ENCODE results near the gene TPO. TPM values are rescaled to one million over a fixed set of nuclear protein-coding genes. Genes with fewer than 3 reads are reported as not detected.

The TPO gene
- total RNA-seq, 2 experiments from 2014 or later, result not detected

- no peaks in the 10 kb centered on the region for H3K27me3 Mint-ChIP-seq
- CTCF ChIA-PET, result interaction anchor here (1.3 kb wide), 1 partner anchor 9 kb away, joined by 7 read pairs; no protein-coding TSS in a partner anchor
- peaks cover 6% of the 10 kb centered on the region for H3K4me1 Mint-ChIP-seq (ENCODE audit: low read depth)
- H3K9me3 Mint-ChIP-seq, result no peaks in the 10 kb centered on the region
- no peaks in the 10 kb centered on the region for H3K36me3 Mint-ChIP-seq
- H3K27ac Mint-ChIP-seq, result no peak overlapping the region
- DNase-seq, result no peak
- H3K4me3 Mint-ChIP-seq, result no peak overlapping the region
- POLR2A ChIA-PET, result no interaction called here
- intact Hi-C loops (cut with micrococcal nuclease), result loop anchor here (5.0 kb wide), 1 partner anchor 495 kb away; no protein-coding TSS in a partner anchor
Measured at GRCh38 chr2:1541819-1542475, 128.7 kb downstream of the TPO start.

DNA sequence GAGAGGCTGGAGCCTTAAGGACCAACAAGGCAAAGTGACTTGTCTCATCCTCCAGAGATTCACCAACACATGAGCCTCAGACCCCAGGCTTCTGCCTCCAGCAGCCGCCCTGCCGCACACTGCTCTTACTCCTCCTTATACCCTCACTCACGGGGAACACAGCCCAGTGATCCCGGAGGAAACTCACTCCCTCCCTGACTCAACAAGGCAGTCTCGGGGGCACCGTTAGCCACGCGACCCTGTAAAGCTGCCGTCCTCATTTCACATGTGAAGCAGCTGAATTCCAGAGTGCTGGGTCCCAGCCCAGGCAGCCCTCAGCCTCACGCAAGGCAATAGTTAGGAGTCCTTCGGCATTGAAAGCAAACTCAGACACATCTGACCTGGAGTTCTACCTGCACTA, 129.7 kb downstream of the TPO start:
- Mint-ChIP-seq H3K27me3 (no peaks in the 10 kb centered on the region), H3K4me1 (ENCODE audit: low read depth) (peaks cover 6% of the 10 kb centered on the region), H3K27ac (no peak overlapping the region), H3K36me3 (no peaks in the 10 kb centered on the region), H3K4me3 (no peak overlapping the region), H3K9me3 (no peaks in the 10 kb centered on the region)
- POLR2A ChIA-PET, result no interaction called here
- no peak for DNase-seq
- intact Hi-C loops (cut with micrococcal nuclease), result loop anchor here (5.0 kb wide), 1 partner anchor 496 kb away; no protein-coding TSS in a partner anchor
- CTCF ChIA-PET, result no interaction called here

DNA sequence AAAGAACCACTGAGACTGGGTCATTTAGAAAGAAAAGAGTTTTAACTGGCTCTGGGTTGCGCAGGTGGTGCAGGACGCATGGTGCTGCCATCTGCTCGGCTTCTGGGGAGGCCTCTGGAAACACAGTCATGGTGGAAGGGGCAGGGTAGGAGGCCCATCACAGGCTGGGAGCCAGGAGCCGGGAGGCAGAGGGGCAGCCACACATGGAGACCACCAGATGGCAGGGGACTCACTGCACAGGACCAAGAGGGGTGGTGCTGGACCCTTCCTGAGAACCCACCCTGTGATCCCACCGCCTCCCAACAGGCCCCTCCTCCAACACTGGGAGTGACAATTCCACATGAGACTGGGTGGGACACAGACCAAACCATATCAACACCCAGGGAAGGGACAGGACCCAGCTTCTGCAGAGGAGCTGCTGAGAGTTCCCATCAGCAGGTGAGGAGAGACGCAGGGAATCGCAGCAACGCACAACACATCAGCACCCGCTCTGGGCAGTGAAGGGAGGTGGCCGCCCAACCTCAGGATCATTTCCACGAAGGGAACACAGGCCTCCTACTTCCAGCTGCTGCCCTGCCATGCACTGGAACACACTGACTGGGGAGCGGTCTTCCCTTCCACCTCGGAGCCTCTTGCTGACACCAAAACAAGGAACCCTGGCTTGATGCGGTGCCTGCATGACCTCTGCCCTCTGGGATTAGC, 130.7 kb downstream of the TPO start:
- intact Hi-C loops (cut with micrococcal nuclease), result loop anchor here (5.0 kb wide), 1 partner anchor 497 kb away; no protein-coding TSS in a partner anchor
- Mint-ChIP-seq H3K9me3 (no peaks in the 10 kb centered on the region), H3K36me3 (no peaks in the 10 kb centered on the region), H3K27ac (no peak overlapping the region), H3K27me3 (no peaks in the 10 kb centered on the region), H3K4me1 (ENCODE audit: low read depth) (peaks cover 6% of the 10 kb centered on the region), H3K4me3 (no peak overlapping the region)
- no peak for DNase-seq
- POLR2A ChIA-PET, result no interaction called here
- CTCF ChIA-PET, result interaction anchor here (2.9 kb wide), 1 partner anchor 829 kb away, joined by 9 read pairs; no protein-coding TSS in a partner anchor

- intact Hi-C loops (cut with micrococcal nuclease), result loop anchor here (5.0 kb wide), 2 partner anchors 497 to 592 kb away; partner anchors contain the start of gene SNTG2
- no peak for DNase-seq
- Mint-ChIP-seq H3K4me1 (ENCODE audit: low read depth) (peaks cover 6% of the 10 kb centered on the region), H3K9me3 (no peaks in the 10 kb centered on the region), H3K4me3 (no peak overlapping the region), H3K36me3 (no peaks in the 10 kb centered on the region), H3K27ac (no peak overlapping the region), H3K27me3 (no peaks in the 10 kb centered on the region)
- POLR2A ChIA-PET, result no interaction called here
- CTCF ChIA-PET, result interaction anchor here (1.0 to 2.9 kb wide), 4 partner anchors 689 to 830 kb away, joined by 3 to 12 read pairs (median 6); no protein-coding TSS in a partner anchor
Measured at GRCh38 chr2:1544478-1545069, 131.3 kb downstream of the TPO start.

DNA sequence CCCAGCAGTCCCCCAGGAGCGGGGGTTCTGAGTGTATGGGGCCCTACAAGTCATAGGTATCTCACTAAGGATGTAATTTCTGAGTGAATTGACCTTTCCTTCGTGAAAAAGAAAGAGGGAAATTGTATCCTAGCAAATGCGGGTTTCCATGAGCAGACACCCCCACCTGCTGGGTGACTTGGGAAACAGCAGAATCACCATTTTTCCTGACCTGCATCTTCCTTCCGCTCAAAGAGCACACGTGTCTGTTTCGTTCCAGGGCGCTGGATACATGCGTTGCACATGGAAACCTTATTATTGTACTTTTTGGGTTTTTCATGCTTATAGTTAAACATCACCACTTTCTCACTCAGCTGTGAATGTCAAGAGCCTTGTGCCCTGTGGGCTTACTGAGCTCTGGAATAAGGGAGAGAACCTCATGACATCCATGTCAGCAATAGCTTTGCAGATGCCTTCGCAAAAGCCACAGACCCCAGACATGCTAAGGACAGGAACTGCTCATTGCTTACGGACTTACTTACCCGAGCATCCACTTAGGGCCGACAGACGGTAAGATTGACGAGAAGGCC, 132.8 kb downstream of the TPO start:
- Mint-ChIP-seq H3K36me3 (no peaks in the 10 kb centered on the region), H3K4me3 (no peak overlapping the region), H3K4me1 (ENCODE audit: low read depth) (peaks cover 6% of the 10 kb centered on the region), H3K27ac (no peak overlapping the region), H3K9me3 (no peaks in the 10 kb centered on the region), H3K27me3 (no peaks in the 10 kb centered on the region)
- intact Hi-C loops (cut with micrococcal nuclease), result loop anchor here (1.0 to 5.0 kb wide), 2 partner anchors 594 to 692 kb away; partner anchors contain the start of gene SNTG2
- DNase-seq, result peak; percentile 48
- ChIA-PET CTCF (interaction anchor here (1.0 to 2.9 kb wide), 5 partner anchors 690 to 879 kb away, joined by 3 to 12 read pairs (median 5); no protein-coding TSS in a partner anchor), POLR2A (no interaction called here)

DNA sequence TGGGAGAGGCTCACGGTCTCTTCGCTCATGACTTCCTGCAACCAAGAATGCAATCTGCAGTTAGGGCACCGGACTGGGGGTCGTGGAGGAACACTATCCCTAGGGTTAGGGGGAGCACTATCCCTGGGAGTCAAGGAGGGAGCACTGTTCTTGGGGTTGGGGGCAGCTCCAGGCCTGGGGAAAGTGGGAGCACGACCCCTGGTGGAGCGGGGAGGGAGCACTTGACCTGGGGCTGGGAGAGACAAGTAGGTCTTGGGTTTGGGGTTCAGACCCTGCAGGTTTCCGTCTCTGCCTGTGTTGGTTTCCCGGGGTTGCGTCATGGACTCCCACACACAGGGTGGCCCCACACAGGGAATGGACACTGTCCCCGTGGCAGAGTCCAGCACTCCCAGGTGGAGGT, 133.6 kb downstream of the TPO start:
- peaks cover 1% of the 10 kb centered on the region for H3K27me3 Mint-ChIP-seq
- H3K4me1 Mint-ChIP-seq (ENCODE audit: low read depth), result peaks cover 6% of the 10 kb centered on the region
- ChIA-PET POLR2A (no interaction called here), CTCF (interaction anchor here (1.0 to 2.9 kb wide), 4 partner anchors 691 to 880 kb away, joined by 4 to 12 read pairs (median 7); no protein-coding TSS in a partner anchor)
- no peak overlapping the region for H3K4me3 Mint-ChIP-seq
- intact Hi-C loops (cut with micrococcal nuclease), result loop anchor here (1.0 to 5.0 kb wide), 2 partner anchors 595 to 693 kb away; partner anchors contain the start of gene SNTG2
- no peaks in the 10 kb centered on the region for H3K36me3 Mint-ChIP-seq
- DNase-seq, result peak; percentile 13
- no peak overlapping the region for H3K27ac Mint-ChIP-seq
- no peaks in the 10 kb centered on the region for H3K9me3 Mint-ChIP-seq

DNA sequence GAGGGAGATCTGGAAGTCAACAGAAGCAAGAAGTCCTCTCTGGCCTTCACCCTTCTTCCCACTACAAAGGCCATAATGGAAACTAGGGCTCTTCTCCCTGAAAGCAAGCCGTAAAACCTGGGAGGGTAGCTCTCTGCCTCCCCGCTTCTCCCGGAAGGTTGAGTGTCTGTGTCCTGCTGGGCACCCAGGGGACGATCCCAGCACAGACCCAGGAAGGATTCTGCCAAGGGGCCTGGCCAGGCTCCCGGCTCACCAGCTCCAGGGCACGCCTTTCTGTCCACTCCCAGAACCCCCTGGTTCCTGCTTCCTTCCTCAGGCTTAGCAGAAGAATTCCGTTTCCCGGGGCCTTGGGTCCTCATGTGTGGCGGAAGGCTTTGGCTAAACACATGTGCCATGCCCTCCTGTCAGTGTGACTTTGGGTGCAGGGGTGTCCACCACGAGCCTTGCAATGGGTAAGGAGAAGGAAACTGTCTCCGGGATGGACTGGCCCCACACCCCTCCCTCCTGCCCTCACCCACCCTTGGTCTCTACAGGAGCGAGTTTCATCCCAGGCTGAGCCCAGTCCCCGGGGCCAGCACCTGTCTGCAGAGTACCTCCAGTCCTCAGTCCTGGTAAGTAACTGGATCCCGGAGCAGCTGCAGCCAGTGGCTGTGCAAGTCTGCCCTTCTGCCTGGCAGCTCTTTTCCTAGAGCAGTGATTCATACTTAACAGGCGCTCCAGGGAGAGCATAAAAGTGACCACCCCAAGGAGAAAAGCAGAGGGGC, 135.8 kb downstream of the TPO start:
- intact Hi-C loops (cut with micrococcal nuclease), result loop anchor here (5.0 kb wide), 1 partner anchor 597 kb away; the partner anchor contains the start of gene SNTG2
- no peak overlapping the region for H3K4me3 Mint-ChIP-seq
- CTCF ChIA-PET, result interaction anchor here (0.6 to 1.4 kb wide), 2 partner anchors 12 to 745 kb away, joined by 3 to 5 read pairs; no protein-coding TSS in a partner anchor

DNA sequence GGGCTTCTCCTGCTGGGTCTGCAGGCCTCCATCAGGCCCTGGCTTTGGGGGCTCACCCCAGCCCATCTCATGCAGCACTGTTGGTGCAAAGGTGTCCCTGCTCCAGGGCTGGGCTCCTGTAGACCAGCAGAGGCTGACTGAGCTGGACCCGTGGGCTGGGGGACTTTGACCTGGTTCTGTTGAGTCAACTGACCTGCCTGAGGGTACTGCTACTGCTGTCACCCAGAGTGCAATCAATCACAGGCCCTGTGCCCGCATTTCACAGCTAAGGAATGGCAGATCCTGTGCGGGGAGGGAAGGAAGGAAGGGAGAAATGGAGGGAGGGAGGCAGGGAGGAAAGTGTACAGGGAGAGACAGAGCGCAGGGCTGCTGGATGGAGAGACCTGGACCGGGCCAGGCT, 136.8 kb downstream of the TPO start:
- no peaks in the 10 kb centered on the region for H3K9me3 Mint-ChIP-seq
- intact Hi-C loops (cut with micrococcal nuclease), result loop anchor here (1.0 kb wide), 1 partner anchor 836 kb away; no protein-coding TSS in a partner anchor
- no peak overlapping the region for H3K4me3 Mint-ChIP-seq
- H3K27me3 Mint-ChIP-seq, result peaks cover 1% of the 10 kb centered on the region
- H3K4me1 Mint-ChIP-seq (ENCODE audit: low read depth), result peaks cover 6% of the 10 kb centered on the region
- CTCF ChIA-PET, result interaction anchor here (1.0 to 1.6 kb wide), 10 partner anchors 8 to 697 kb away, joined by 3 to 9 read pairs (median 4); no protein-coding TSS in a partner anchor
- no peak for DNase-seq
- POLR2A ChIA-PET, result no interaction called here
- H3K27ac Mint-ChIP-seq, result no peak overlapping the region
- H3K36me3 Mint-ChIP-seq, result no peaks in the 10 kb centered on the region

More for the DNA sequence above, 135.8 kb downstream of the TPO start:
- no peaks in the 10 kb centered on the region for H3K9me3 Mint-ChIP-seq
- H3K27me3 Mint-ChIP-seq, result peaks cover 1% of the 10 kb centered on the region
- POLR2A ChIA-PET, result no interaction called here
- no peak for DNase-seq
- no peaks in the 10 kb centered on the region for H3K36me3 Mint-ChIP-seq
- peaks cover 6% of the 10 kb centered on the region for H3K4me1 Mint-ChIP-seq (ENCODE audit: low read depth)
- no peak overlapping the region for H3K27ac Mint-ChIP-seq

- Mint-ChIP-seq H3K36me3 (no peaks in the 10 kb centered on the region), H3K4me1 (ENCODE audit: low read depth) (peaks cover 4% of the 10 kb centered on the region), H3K9me3 (no peaks in the 10 kb centered on the region), H3K4me3 (no peak overlapping the region), H3K27me3 (peaks cover 1% of the 10 kb centered on the region), H3K27ac (no peak overlapping the region)
- CTCF ChIA-PET, result interaction anchor here (0.6 to 1.6 kb wide), 18 partner anchors 8 to 697 kb away, joined by 3 to 9 read pairs (median 3); no protein-coding TSS in a partner anchor
- intact Hi-C loops (cut with micrococcal nuclease), result loop anchor here (1.0 kb wide), 2 partner anchors 696 to 836 kb away; no protein-coding TSS in a partner anchor
- peak; percentile 65 for DNase-seq
- POLR2A ChIA-PET, result no interaction called here
Measured at GRCh38 chr2:1550658-1551316, 137.5 kb downstream of the TPO start.

DNA sequence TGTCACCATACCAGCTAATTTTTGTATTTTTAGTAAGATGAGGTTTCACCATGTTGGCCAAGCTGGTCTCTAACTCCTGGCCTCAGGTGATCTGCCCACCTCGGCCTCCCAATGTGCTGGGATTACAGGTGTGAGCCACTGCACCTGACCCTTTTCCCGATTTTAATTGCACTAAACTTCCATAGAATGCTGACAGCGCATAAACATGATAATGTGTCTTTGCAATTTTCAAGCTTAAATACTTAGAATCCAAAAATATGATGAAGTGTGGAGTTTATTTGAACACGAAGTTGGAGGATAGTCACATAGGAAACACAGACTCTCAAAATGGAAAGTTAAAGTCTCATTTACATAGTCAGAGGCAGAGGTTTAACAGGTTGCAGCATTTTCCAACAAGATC, 138.6 kb downstream of the TPO start:
- no peak for DNase-seq
- no peaks in the 10 kb centered on the region for H3K9me3 Mint-ChIP-seq
- CTCF ChIA-PET, result interaction anchor here (0.6 to 1.6 kb wide), 5 partner anchors 8 to 697 kb away, joined by 3 to 7 read pairs (median 3); no protein-coding TSS in a partner anchor
- H3K36me3 Mint-ChIP-seq, result no peaks in the 10 kb centered on the region
- peaks cover 1% of the 10 kb centered on the region for H3K27me3 Mint-ChIP-seq
- no peak overlapping the region for H3K4me3 Mint-ChIP-seq
- no peak overlapping the region for H3K27ac Mint-ChIP-seq
- no peaks in the 10 kb centered on the region for H3K4me1 Mint-ChIP-seq (ENCODE audit: low read depth)
- POLR2A ChIA-PET, result no interaction called here
- intact Hi-C loops (cut with micrococcal nuclease), result loop anchor here (1.0 kb wide), 1 partner anchor 698 kb away; no protein-coding TSS in a partner anchor
